Liver (tissue), 9 donors: ENCODE data around the gene SORCS2. TPM values are rescaled to one million over a fixed set of nuclear protein-coding genes. Genes with fewer than 3 reads are reported as not detected.

Source experiments
- DNase-seq: peaks from one replicate; pipeline ENCODE4 v3.0.0-alpha.2; 2017; ENCODE audit warnings: low spot score
- H3K27ac ChIP-seq, 2 donors: one replicate each; pipeline ENCODE4 v1.7.0; 2013; ENCODE audit warnings: inconsistent platforms in 2 of 2, low read length in 2 of 2, control low read depth in 1 of 2, low read depth in 1 of 2, mild to moderate bottlenecking in 1 of 2
- H3K27me3 ChIP-seq, 4 donors: one replicate each; pipeline versions ENCODE4 v1.6.1 to v1.7.0; 2013; ENCODE audit warnings: low read length in 3 of 4, inconsistent platforms in 1 of 4, mild to moderate bottlenecking in 1 of 4, moderate library complexity in 1 of 4; ENCODE audit not compliant: control insufficient read depth in 4 of 4, insufficient read depth in 4 of 4
- H3K36me3 ChIP-seq, 4 donors: one replicate each; pipeline versions ENCODE4 v1.6.1 to v1.7.0; 2013; ENCODE audit warnings: low read length in 3 of 4, mild to moderate bottlenecking in 3 of 4, low read depth in 1 of 4, moderate library complexity in 1 of 4; ENCODE audit not compliant: control insufficient read depth in 4 of 4, insufficient read depth in 3 of 4
- H3K4me1 ChIP-seq, 4 donors: one replicate each; pipeline versions ENCODE4 v1.6.1 to v1.7.0; 2013; ENCODE audit warnings: low read length in 3 of 4, mild to moderate bottlenecking in 3 of 4, moderate library complexity in 1 of 4; ENCODE audit not compliant: control insufficient read depth in 4 of 4, insufficient read depth in 4 of 4
- H3K4me3 ChIP-seq, 3 donors: one replicate each; pipeline versions ENCODE4 v1.6.1 to v1.7.0; 2013; ENCODE audit warnings: low read length in 3 of 3, control low read depth in 1 of 3, low read depth in 1 of 3, mild to moderate bottlenecking in 1 of 3
- H3K9ac ChIP-seq, 2 donors: one replicate each; pipeline ENCODE4 v1.7.0; 2013; ENCODE audit warnings: low read length in 2 of 2, mild to moderate bottlenecking in 2 of 2, moderate library complexity in 2 of 2, control low read depth in 1 of 2, low read depth in 1 of 2
- H3K9me3 ChIP-seq, 4 donors: one replicate each; pipeline versions ENCODE4 v1.6.1 to v1.7.0; 2013; ENCODE audit warnings: low read length in 3 of 4; ENCODE audit not compliant: control insufficient read depth in 4 of 4
- EGR1 ChIP-seq, 2 donors: IDR thresholded peaks; 2 replicates each; pipeline ENCODE4 v1.6.1; 2016 to 2018; ENCODE audit warnings: antibody characterized with exemption in 2 of 2, low read depth in 2 of 2
- FOXA1 ChIP-seq: IDR thresholded peaks from 2 replicates; pipeline ENCODE4 v1.6.1; 2016; ENCODE audit warnings: antibody characterized with exemption
- FOXA2 ChIP-seq: IDR thresholded peaks from 2 replicates; pipeline ENCODE4 v1.6.1; 2016; ENCODE audit warnings: antibody characterized with exemption
- GABPA ChIP-seq, 2 donors: IDR thresholded peaks in 1 of 2; conservative IDR thresholded peaks in 1 of 2; 2 replicates each; pipeline ENCODE4 v1.6.1; 2016; ENCODE audit warnings: antibody characterized with exemption in 2 of 2, mild to moderate bottlenecking in 1 of 2, moderate library complexity in 1 of 2
- HNF4A ChIP-seq, 2 donors: conservative IDR thresholded peaks; 2 replicates each; pipeline ENCODE4 v1.6.1; 2016; ENCODE audit warnings: antibody characterized with exemption in 2 of 2, mild to moderate bottlenecking in 2 of 2
- HNF4G ChIP-seq: IDR thresholded peaks from 2 replicates; pipeline ENCODE4 v1.6.1; 2016; ENCODE audit warnings: antibody characterized with exemption
- JUND ChIP-seq, 2 donors: IDR thresholded peaks; 2 replicates each; pipeline ENCODE4 v1.6.1; 2016; ENCODE audit warnings: antibody characterized with exemption in 2 of 2
- NR2F2 ChIP-seq: IDR thresholded peaks from 2 replicates; pipeline ENCODE4 v1.6.1; 2016; ENCODE audit warnings: antibody characterized with exemption
- RAD21 ChIP-seq, 2 donors: IDR thresholded peaks; 2 replicates each; pipeline ENCODE4 v1.6.1; 2016; ENCODE audit warnings: antibody characterized with exemption in 2 of 2, mild to moderate bottlenecking in 2 of 2
- RXRA ChIP-seq, 2 donors: IDR thresholded peaks; 2 replicates each; pipeline ENCODE4 v1.6.1; 2017 to 2018; ENCODE audit warnings: antibody characterized with exemption in 2 of 2, mild to moderate bottlenecking in 1 of 2
- SP1 ChIP-seq: IDR thresholded peaks from 2 replicates; pipeline ENCODE4 v1.6.1; 2018; ENCODE audit warnings: antibody characterized with exemption, mild to moderate bottlenecking
- TAF1 ChIP-seq: conservative IDR thresholded peaks from 2 replicates; pipeline ENCODE4 v1.6.1; 2016; ENCODE audit warnings: antibody characterized with exemption, mild to moderate bottlenecking
- YY1 ChIP-seq: IDR thresholded peaks from 2 replicates; pipeline ENCODE4 v1.6.1; 2016; ENCODE audit warnings: antibody characterized with exemption, mild to moderate bottlenecking
- WGBS: extraction: QIAGEN DNeasy Blood & Tissue Kit; methylation state at CpG from one replicate; pipeline ENCODE4 v1.1.7; 2013; 5-methylcytosine and 5-hydroxymethylcytosine counted together
- polyA plus RNA-seq, 2 donors: library from polyadenylated mRNA; stranded (reverse) in 1 of 2; unstranded in 1 of 2; fragments of 200-250 nt in 1 of 2; fragments of >200 nt in 1 of 2; fragmentation: Nextera tagmentation in 1 of 2; extraction: Ambion mirVana in 1 of 2; gene quantifications; one replicate each; pipeline versions ENCODE4 v1.2.1 to v1.2.3, GENCODE V29; 2013 to 2015
- total RNA-seq, 2 donors: library from RNA; depleted of rRNA; stranded (reverse); fragments of >200 nt; gene quantifications; one replicate each; pipeline ENCODE4 v1.2.3, GENCODE V29; 2014
- TF ChIP-seq, protein P1 (sequence below): IDR thresholded peaks from 2 replicates; pipeline ENCODE4 v1.6.1; 2016; ENCODE audit warnings: antibody characterized with exemption, mild to moderate bottlenecking
- TF ChIP-seq, protein P2 (sequence below): IDR thresholded peaks from 2 replicates; pipeline ENCODE4 v1.6.1; 2016; ENCODE audit warnings: antibody characterized with exemption
- TF ChIP-seq, protein P3 (sequence below): fragments of 150-350 bp; IDR thresholded peaks from 2 replicates; pipeline ENCODE4 v1.5.1; 2017; ENCODE audit warnings: improper control_type of control experiment, low read depth, low read length; ENCODE audit not compliant: missing input control
- TF ChIP-seq, protein P4 (sequence below): IDR thresholded peaks from 2 replicates; pipeline ENCODE4 v1.6.1; 2016; ENCODE audit warnings: antibody characterized with exemption
- donor health status: healthy.
- donor health status: healthy.
- donor health status: healthy.
- donor health status: healthy.
- donor health status: healthy.

The SORCS2 gene
- total and polyA plus RNA-seq, 4 donors: 0.10 to 1.4 (median 0.92) TPM

DNA sequence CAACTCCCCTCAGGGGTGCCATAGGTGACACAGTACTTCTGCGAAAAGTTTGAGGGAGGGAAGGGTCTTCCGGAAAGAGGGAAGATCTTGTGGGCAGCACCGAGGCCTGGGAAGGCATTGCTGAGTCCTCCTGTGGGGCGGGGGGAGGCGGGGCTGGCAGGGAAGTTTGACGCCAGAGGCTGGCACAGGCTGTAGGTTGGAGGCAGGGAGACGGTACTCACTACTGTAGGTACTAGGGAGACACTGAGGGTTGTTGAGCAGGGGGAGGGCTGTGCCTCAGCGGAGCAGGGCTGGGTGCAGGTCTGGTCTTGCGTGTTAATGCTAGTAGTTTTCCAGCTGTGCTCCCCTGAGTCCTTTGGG, 265.7 kb downstream of the SORCS2 start (continued):
- no peak for TF ChIP-seq HNF4A (conservative IDR thresholded peaks at IDR 0.05)
- TF ChIP-seq GABPA (IDR thresholded peaks at IDR 0.05 in 1 of 2, conservative IDR thresholded peaks at IDR 0.05 in 1 of 2): no peak
- no peak for TF ChIP-seq RAD21 (IDR thresholded peaks at IDR 0.05)
- TF ChIP-seq SP1: no peak
- no peak for TF ChIP-seq EGR1 (IDR thresholded peaks at IDR 0.05; ENCODE audit: low read depth in 2 of 2)

DNA sequence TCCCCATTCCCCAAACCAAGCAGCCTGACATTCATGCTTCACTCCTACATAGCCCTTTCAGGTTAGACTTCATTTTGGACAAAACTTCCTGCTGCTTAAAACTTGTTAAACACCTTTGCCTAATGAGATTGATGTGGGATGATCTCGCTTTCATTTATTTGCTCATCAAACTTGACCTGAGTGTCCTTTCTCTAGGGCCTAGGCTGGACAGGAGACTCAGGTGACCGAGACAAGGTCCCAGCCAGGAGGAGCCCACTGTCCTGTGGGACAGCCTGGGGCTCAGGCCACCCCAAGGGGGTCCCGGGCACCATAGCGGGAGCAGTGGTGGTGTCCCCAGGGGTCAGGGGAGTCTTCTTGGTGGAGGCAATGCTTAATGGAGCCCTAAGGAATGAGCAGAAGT, 266.1 kb downstream of the SORCS2 start:
- no peaks in the 10 kb centered on the region for H3K9me3 ChIP-seq
- no peaks in the 10 kb centered on the region for H3K36me3 ChIP-seq
- no peak overlapping the region for H3K4me3 ChIP-seq
- H3K9ac ChIP-seq: no peak overlapping the region
- no peak for DNase-seq
- TF ChIP-seq EGR1 (IDR thresholded peaks at IDR 0.05; ENCODE audit: low read depth in 2 of 2): no peak
- no peak for TF ChIP-seq FOXA2
- TF ChIP-seq, protein P1, sequence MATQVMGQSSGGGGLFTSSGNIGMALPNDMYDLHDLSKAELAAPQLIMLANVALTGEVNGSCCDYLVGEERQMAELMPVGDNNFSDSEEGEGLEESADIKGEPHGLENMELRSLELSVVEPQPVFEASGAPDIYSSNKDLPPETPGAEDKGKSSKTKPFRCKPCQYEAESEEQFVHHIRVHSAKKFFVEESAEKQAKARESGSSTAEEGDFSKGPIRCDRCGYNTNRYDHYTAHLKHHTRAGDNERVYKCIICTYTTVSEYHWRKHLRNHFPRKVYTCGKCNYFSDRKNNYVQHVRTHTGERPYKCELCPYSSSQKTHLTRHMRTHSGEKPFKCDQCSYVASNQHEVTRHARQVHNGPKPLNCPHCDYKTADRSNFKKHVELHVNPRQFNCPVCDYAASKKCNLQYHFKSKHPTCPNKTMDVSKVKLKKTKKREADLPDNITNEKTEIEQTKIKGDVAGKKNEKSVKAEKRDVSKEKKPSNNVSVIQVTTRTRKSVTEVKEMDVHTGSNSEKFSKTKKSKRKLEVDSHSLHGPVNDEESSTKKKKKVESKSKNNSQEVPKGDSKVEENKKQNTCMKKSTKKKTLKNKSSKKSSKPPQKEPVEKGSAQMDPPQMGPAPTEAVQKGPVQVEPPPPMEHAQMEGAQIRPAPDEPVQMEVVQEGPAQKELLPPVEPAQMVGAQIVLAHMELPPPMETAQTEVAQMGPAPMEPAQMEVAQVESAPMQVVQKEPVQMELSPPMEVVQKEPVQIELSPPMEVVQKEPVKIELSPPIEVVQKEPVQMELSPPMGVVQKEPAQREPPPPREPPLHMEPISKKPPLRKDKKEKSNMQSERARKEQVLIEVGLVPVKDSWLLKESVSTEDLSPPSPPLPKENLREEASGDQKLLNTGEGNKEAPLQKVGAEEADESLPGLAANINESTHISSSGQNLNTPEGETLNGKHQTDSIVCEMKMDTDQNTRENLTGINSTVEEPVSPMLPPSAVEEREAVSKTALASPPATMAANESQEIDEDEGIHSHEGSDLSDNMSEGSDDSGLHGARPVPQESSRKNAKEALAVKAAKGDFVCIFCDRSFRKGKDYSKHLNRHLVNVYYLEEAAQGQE: no peak
- TF ChIP-seq, protein P2, sequence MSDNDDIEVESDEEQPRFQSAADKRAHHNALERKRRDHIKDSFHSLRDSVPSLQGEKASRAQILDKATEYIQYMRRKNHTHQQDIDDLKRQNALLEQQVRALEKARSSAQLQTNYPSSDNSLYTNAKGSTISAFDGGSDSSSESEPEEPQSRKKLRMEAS: no peak
- no peak for TF ChIP-seq HNF4G
- no peak for TF ChIP-seq RXRA (IDR thresholded peaks at IDR 0.05)
- TF ChIP-seq FOXA1: no peak
- no peak for TF ChIP-seq RAD21 (IDR thresholded peaks at IDR 0.05)
- TF ChIP-seq, protein P3, sequence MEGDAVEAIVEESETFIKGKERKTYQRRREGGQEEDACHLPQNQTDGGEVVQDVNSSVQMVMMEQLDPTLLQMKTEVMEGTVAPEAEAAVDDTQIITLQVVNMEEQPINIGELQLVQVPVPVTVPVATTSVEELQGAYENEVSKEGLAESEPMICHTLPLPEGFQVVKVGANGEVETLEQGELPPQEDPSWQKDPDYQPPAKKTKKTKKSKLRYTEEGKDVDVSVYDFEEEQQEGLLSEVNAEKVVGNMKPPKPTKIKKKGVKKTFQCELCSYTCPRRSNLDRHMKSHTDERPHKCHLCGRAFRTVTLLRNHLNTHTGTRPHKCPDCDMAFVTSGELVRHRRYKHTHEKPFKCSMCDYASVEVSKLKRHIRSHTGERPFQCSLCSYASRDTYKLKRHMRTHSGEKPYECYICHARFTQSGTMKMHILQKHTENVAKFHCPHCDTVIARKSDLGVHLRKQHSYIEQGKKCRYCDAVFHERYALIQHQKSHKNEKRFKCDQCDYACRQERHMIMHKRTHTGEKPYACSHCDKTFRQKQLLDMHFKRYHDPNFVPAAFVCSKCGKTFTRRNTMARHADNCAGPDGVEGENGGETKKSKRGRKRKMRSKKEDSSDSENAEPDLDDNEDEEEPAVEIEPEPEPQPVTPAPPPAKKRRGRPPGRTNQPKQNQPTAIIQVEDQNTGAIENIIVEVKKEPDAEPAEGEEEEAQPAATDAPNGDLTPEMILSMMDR: no peak
- TF ChIP-seq NR2F2: no peak
- TF ChIP-seq SP1: no peak
- TF ChIP-seq GABPA (IDR thresholded peaks at IDR 0.05 in 1 of 2, conservative IDR thresholded peaks at IDR 0.05 in 1 of 2): no peak
- TF ChIP-seq TAF1: no peak
- no peak for TF ChIP-seq HNF4A (conservative IDR thresholded peaks at IDR 0.05)
- TF ChIP-seq, protein P4, sequence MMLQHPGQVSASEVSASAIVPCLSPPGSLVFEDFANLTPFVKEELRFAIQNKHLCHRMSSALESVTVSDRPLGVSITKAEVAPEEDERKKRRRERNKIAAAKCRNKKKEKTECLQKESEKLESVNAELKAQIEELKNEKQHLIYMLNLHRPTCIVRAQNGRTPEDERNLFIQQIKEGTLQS: no peak
- H3K27me3 ChIP-seq: no peaks in the 10 kb centered on the region
- no peak overlapping the region for H3K27ac ChIP-seq
- H3K4me1 ChIP-seq: peaks cover 0 to 15% (median 8%) of the 10 kb centered on the region in 4 donors
- WGBS: 91% methylated on average over 4 of the region's 4 CpGs

DNA sequence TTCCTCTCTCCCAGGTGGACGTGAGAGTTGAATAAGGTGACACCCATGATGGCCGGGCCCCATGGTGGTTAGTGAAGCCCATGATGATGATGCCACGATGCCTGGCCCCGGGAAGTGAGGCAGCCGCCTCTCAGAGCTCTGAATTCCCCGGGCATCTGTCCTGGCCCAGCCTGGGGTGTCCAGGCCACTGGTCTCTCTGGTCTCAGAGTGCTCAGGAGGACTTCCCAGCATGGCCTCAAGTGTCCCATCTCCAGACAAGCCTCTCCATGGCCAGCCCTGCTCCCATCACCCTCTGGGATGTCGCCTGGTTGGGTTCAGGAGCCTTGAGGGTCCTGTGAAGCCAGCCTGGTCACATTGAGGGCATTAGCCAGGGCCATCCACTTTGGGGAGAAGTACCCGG, 267.1 kb downstream of the SORCS2 start:
- no peaks in the 10 kb centered on the region for H3K36me3 ChIP-seq
- H3K27ac ChIP-seq: no peak overlapping the region
- H3K9me3 ChIP-seq: no peaks in the 10 kb centered on the region
- DNase-seq: no peak
- H3K9ac ChIP-seq: no peak overlapping the region
- no peak overlapping the region for H3K4me3 ChIP-seq
- peaks cover 0 to 15% (median 8%) of the 10 kb centered on the region in 4 donors for H3K4me1 ChIP-seq
- no peaks in the 10 kb centered on the region for H3K27me3 ChIP-seq
- WGBS: 95% methylated on average over 8 of the region's 8 CpGs
- TF ChIP-seq JUND (IDR thresholded peaks at IDR 0.05): no peak
- TF ChIP-seq FOXA2: no peak
- TF ChIP-seq, protein P4: no peak
- TF ChIP-seq HNF4A (conservative IDR thresholded peaks at IDR 0.05): no peak
- TF ChIP-seq YY1: no peak
- TF ChIP-seq, protein P3: no peak
- TF ChIP-seq GABPA (IDR thresholded peaks at IDR 0.05 in 1 of 2, conservative IDR thresholded peaks at IDR 0.05 in 1 of 2): no peak
- TF ChIP-seq, protein P1: no peak
- TF ChIP-seq FOXA1: no peak
